Epithelial cell of proximal tubule (primary cell): ENCODE measurements around the gene NXT2. TPM values are rescaled to one million over a fixed set of nuclear protein-coding genes. Genes with fewer than 3 reads are reported as not detected.
"Not testable (repeated sequence)": the region's sequence is repeated elsewhere in the genome, so short reads cannot be mapped to it uniquely, and the experiment has no call there.

ENCODE experiments used
- DNase-seq: peaks from one replicate; pipeline ENCODE4 v3.0.0-alpha.2; 2011; ENCODE audit warnings: low read depth
- H3K4me3 ChIP-seq: 2 replicates; pipeline ENCODE4 v1.5.1; 2011; ENCODE audit warnings: low read depth, mild to moderate bottlenecking, low read length
- total RNA-seq: library from RNA; depleted of rRNA; stranded (reverse); fragments of >200 nt; gene quantifications from 2 replicates; pipeline ENCODE4 v1.2.3, GENCODE V29; 2015
- TF ChIP-seq, protein P1 (sequence below): conservative IDR thresholded peaks from 2 replicates; pipeline ENCODE4 v1.5.1; 2012; ENCODE audit warnings: low read depth, mild to moderate bottlenecking, low read length

Gene NXT2
- total RNA-seq, 1 donor from 2014 or later = 2.8 TPM

DNA sequence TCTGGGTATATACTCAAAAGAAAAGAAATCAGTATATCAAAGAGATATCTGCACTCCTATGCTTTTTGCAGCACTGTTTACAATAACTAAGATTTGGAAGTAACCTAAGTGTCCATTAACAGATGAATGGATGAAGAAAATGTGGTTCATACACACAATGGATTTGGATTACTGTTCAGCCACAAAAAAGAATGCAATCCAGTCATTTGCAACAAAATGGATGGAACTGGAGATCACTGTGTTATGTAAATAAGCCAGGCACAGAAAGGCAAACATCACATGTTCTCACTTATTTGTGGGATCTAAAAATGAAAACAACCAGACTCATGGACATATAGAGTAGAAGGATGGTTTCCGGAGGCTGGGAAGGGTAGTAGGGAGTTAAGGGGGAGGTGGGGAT is 17.6 kb upstream of the NXT2 start:
- no peak overlapping the region for H3K4me3 ChIP-seq
- DNase-seq = no peak
- TF ChIP-seq, protein P1, sequence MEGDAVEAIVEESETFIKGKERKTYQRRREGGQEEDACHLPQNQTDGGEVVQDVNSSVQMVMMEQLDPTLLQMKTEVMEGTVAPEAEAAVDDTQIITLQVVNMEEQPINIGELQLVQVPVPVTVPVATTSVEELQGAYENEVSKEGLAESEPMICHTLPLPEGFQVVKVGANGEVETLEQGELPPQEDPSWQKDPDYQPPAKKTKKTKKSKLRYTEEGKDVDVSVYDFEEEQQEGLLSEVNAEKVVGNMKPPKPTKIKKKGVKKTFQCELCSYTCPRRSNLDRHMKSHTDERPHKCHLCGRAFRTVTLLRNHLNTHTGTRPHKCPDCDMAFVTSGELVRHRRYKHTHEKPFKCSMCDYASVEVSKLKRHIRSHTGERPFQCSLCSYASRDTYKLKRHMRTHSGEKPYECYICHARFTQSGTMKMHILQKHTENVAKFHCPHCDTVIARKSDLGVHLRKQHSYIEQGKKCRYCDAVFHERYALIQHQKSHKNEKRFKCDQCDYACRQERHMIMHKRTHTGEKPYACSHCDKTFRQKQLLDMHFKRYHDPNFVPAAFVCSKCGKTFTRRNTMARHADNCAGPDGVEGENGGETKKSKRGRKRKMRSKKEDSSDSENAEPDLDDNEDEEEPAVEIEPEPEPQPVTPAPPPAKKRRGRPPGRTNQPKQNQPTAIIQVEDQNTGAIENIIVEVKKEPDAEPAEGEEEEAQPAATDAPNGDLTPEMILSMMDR = no peak

DNA sequence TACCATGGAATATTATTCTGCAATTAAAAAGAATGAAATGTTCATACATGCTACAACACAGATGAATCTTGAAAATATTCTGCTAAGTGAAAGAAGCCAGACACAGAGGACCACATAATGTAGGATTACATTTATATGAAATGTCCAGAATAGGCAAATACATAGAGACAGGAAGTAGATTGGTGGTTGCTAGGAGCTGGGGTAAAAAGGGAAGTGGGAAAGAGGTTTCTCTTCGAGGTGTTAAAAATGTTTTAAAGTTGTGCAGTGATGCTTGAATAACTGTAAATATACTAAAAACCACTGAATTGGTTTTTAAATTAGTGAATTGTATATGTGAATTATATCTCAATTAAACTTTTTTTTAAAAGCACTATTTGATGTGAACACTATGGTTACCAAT is 3.6 kb upstream of the NXT2 start:
- TF ChIP-seq, protein P1 = no peak
- no peak for DNase-seq
- no peak overlapping the region for H3K4me3 ChIP-seq

DNA sequence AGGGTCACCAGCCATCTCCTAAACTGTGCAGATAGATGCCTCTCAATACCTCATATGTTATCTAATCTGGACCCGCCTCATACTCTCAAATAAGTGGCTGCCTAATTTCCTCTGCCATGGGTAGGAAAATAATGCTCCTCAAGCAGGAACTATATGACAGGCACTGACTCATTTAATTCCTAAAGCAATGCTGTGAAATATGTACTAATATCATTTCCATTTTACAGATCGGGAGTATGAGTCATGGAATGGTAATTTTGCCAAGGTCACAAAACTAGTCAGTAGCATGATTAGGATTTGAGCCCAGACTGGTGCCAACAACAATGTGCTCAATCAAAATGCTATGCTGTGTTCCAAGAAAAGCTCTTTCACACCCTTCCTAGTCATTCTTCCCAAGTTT is 3.0 kb upstream of the NXT2 start:
- DNase-seq = no peak
- H3K4me3 ChIP-seq = no peak overlapping the region
- TF ChIP-seq, protein P1 = no peak

DNA sequence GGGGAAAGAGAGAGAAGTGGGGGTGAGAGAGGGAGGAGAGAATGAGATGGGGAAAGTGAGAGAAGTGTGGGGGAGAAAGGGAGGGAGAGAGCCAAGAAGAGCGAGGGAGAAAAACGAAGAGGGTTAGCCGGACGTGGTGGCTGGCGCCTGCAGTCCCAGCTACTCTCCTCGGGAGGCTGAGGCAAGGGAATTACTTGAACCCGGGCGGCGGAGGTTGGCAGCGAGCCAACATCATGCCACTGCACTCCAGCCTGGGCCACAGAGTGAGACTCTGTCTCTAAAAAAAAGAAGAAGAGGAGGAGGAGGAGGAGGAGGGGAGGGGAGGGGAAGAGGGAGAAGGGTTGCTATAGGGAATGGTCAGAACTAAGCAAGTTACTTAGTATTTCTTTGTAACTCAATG is 1.7 kb upstream of the NXT2 start:
- no peak for DNase-seq
- no peak overlapping the region for H3K4me3 ChIP-seq
- TF ChIP-seq, protein P1 = no peak

DNA sequence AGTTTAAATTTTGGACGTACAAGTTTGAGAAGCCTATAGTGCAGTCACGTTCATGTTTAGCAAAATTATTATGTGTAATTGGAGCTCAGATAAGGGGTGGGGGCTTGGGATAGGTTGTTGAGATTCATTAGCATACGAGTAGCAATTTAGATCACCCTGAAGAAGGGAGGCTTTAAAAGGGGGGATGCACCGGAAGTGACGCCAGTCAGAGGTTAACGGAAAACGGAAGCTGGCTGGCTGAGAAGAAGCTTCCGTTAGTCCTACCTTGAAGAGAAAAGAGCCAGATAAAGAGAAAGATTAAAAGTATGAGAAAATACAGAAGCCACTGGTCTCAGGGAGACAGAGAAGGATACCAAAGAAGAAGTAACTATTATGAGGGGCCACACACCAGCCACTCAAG is 1.1 kb upstream of the NXT2 start:
- TF ChIP-seq, protein P1 = no peak
- H3K4me3 ChIP-seq = no peak overlapping the region
- DNase-seq = no peak

DNA sequence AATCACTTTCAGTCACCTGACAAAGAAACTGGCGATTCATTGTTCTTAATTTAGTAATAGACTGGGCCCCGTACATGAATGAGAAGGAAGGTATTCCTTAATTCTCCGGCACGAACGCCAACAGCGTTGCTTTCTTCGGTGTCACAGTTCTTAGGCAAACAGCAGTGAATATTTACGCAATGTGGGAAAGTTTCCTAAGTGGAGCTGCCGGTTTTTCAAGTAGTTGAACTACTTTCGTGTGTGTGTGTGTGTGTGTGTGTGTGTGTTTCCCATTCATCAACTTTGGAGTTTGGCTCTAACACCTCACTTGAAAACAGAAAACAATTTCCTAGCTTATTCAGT is 651 bp downstream of the NXT2 start:
- H3K4me3 ChIP-seq = peak overlapping the region; percentile 69
- TF ChIP-seq, protein P1 = no peak
- peak; percentile 71 for DNase-seq

DNA sequence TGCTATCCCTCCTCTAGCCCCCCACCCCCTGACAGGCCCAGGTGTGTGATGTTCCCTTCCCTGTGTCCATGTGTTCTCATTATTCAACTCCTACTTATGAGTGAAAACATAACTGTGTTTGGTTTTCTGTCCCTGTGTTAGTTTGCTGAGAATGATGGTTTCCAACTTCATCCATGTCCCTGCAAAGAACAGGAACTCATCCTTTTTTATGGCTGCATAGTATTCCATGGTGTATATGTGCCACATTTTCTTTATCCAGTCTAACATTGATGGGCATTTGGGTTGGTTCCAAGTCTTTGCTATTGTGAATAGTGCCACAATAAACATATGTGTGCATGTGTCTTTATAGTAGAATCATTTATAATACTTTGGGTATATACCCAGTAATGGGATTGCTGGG is 2.4 kb downstream of the NXT2 start:
- DNase-seq, H3K4me3 ChIP-seq: not testable (repeated sequence)

DNA sequence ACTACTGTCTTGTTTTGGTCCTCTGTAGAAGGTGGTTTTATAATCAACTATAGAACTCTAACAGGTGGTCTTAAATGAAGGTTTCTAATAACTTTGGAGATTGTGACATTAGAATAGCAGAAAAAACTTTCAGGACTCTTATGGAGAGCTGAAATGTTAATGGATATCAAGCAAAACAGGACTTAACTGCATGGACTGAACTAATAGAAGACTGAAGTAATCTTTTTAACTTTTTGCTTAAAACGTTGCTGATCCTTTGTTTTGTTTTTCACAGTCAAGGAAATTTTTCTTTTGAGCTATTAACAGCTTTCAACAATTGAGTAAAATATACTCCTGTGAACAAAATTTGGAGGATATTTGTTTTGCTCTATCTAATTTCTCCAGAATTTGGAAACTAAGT is 17.2 kb downstream of the NXT2 start:
- H3K4me3 ChIP-seq = no peak overlapping the region
- TF ChIP-seq, protein P1 = no peak
- DNase-seq = no peak

DNA sequence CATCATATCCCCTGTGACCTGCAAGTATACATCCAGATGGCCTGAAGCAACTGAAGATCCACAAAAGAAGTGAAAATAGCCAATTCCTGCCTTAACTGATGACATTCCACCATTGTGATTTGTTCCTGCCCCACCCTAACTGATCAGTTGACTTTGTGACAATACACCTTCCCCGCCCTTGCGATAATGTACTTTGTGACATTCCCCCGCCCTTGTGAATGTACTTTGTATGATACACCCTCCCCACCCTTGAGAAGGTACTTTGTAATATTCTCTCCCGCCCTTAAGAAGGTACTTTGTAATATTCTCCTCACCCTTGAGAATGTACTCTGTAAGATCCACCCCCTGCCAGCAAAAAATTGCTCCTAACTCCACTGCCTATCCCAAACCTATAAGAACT is 39.4 kb downstream of the NXT2 start:
- H3K4me3 ChIP-seq, DNase-seq: not testable (repeated sequence)
